Stimulated activated CD8-positive, alpha-beta memory T cell treated with anti-CD3 and anti-CD28 coated beads, Interleukin-2, amount 100 ng/mL, for 48 hours (primary cell): ENCODE data around the gene HMG20A.

Experiments
- DNase-seq, 2 donors: peaks; one replicate each; pipeline ENCODE4 v3.0.0-alpha.2; 2020; ENCODE audit warnings: low read depth in 2 of 2

HMG20A gene

GRCh38 chr15:77517579-77517978 is 96.9 kb downstream of the HMG20A start:
- no peak for DNase-seq

GRCh38 chr15:77518458-77518857 is 97.8 kb downstream of the HMG20A start:
- DNase-seq: no peak

GRCh38 chr15:77519540-77519939 is 98.9 kb downstream of the HMG20A start:
- DNase-seq: no peak

GRCh38 chr15:77521206-77521605 is 100.5 kb downstream of the HMG20A start:
- no peak for DNase-seq

- no peak for DNase-seq
These were observed 104.7 kb downstream of the HMG20A start for GRCh38 chr15:77525400-77525811.

- DNase-seq: no peak
These were observed 105.4 kb downstream of the HMG20A start for GRCh38 chr15:77525907-77526594.

- no peak for DNase-seq
These were observed 106.0 kb downstream of the HMG20A start for GRCh38 chr15:77526595-77527163.

GRCh38 chr15:77527164-77527778 is 106.6 kb downstream of the HMG20A start:
- DNase-seq: no peak

GRCh38 chr15:77527831-77528231 is 107.1 kb downstream of the HMG20A start:
- no peak for DNase-seq

- DNase-seq: no peak
These were observed 107.7 kb downstream of the HMG20A start for GRCh38 chr15:77528290-77528967.

GRCh38 chr15:77528968-77529319 is 108.3 kb downstream of the HMG20A start:
- no peak for DNase-seq

- no peak for DNase-seq
These were observed 108.9 kb downstream of the HMG20A start for GRCh38 chr15:77529394-77530159.

- no peak for DNase-seq
These were observed 109.9 kb downstream of the HMG20A start for GRCh38 chr15:77530576-77530975.

GRCh38 chr15:77531191-77532000 is 110.7 kb downstream of the HMG20A start:
- no peak for DNase-seq

- DNase-seq: no peak
These were observed 111.5 kb downstream of the HMG20A start for GRCh38 chr15:77532067-77532710.

GRCh38 chr15:77532846-77533245 is 112.2 kb downstream of the HMG20A start:
- DNase-seq: no peak

- no peak for DNase-seq
These were observed 113.1 kb downstream of the HMG20A start for GRCh38 chr15:77533578-77534430.
